NCI-H2107 (cell line): ENCODE data around the gene ADGRG3.
"Not testable (repeated sequence)": the region's sequence is repeated elsewhere in the genome, so short reads cannot be mapped to it uniquely, and the experiment has no call there.

Experiments used
- DNase-seq: peaks from one replicate; lab custom pipeline; 2025; lab: John Stamatoyannopoulos, UW

ADGRG3 gene

DNA sequence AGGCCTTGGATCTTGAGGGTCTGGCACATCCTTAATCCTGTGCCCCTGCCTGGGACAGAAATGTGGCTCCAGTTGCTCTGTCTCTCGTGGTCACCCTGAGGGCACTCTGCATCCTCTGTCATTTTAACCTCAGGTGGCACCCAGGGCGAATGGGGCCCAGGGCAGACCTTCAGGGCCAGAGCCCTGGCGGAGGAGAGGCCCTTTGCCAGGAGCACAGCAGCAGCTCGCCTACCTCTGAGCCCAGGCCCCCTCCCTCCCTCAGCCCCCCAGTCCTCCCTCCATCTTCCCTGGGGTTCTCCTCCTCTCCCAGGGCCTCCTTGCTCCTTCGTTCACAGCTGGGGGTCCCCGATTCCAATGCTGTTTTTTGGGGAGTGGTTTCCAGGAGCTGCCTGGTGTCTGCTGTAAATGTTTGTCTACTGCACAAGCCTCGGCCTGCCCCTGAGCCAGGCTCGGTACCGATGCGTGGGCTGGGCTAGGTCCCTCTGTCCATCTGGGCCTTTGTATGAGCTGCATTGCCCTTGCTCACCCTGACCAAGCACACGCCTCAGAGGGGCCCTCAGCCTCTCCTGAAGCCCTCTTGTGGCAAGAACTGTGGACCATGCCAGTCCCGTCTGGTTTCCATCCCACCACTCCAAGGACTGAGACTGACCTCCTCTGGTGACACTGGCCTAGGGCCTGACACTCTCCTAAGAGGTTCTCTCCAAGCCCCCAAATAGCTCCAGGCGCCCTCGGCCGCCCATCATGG lies 4.0 kb upstream of the ADGRG3 start:
- no peak for DNase-seq

DNA sequence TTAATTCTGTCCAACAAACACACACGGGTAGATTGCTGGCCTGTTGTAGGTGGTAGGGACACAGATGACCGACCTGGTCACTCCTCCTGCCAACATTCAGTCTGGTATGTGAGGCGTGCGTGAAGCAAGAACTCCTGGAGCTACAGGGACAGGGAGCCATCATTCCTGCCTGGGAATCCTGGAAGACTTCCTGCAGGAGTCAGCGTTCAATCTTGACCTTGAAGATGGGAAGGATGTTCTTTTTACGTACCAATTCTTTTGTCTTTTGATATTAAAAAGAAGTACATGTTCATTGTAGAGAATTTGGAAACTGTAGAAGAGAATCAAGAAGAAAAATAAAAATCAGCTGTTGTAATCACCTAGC lies 3.5 kb upstream of the ADGRG3 start:
- no peak for DNase-seq

DNA sequence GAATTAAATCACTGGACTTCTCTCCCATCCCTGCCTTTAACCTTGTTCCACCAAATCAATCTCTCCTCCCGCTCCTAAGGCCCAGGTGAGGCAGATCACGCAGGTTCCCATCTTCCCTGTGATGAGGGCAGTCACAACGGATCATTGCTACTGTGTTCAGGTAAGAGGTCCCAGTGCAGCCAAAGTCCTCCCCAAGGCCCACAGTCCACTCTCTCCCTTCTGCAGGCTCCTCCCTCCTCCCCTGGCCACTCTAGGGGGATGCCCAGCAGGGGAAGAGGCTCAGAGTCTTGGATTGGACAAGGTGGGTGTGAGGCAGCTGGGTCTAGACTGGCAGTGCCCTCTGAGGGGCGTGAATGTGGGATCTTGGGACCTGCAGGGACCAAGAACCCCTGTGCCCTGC lies 2.6 kb upstream of the ADGRG3 start:
- no peak for DNase-seq

DNA sequence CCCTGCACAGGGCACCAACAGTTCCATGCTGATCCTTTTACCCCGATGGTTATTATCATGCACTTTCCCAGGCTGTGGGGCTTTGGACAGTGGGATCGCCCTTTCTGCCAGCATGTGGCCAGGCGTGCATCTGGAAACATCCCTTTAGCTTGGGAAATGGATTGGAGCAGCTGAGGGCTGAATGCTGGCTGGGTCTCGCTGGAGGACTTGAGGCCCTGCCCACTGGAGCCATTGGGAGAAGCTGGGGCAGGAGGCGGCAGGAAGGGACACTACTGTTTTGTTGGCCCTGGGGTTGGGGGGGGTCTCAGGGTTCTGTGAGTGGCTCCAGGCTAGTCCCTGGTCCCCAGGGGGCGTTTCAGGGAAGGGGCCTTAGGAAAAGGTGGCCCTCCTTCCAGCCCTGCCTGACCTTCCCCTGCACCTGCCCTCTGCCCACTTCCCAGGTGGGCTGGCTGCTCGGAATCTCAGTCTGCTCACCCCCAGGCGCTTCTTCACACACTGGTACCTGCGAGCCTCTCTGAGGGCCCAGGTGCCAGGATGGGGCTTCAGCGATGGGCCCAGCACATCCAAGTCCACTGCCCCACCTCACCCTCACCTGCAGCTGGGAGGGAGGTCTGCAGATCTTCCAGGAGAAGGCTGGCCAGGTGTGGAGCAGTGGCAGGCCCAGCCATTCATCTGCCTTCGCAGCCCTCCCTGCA lies 1.6 kb upstream of the ADGRG3 start:
- no peak for DNase-seq

DNA sequence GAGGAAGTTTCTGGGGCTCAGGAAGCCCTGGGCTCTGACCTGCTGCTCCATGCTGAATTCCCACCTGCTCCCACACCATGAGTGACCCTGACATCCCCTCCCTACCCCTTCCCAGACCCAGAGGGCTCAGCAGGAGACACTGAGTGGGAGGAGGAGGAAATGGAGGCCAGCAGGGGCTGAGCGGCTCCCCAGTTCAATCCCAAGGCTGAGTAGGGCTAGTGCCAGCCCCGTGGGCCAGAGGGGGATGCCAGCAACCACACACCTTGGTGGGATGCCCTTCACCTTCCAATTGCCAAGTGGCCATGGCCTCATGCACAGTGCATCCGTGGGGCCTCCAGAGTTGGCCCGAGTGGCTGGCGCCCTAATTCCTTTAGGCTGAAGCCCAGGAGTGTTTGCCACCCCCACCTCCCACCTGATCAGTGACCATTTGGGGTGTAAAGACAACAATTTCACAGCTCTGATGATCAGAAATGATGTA lies 1.0 kb upstream of the ADGRG3 start:
- DNase-seq, result no peak

DNA sequence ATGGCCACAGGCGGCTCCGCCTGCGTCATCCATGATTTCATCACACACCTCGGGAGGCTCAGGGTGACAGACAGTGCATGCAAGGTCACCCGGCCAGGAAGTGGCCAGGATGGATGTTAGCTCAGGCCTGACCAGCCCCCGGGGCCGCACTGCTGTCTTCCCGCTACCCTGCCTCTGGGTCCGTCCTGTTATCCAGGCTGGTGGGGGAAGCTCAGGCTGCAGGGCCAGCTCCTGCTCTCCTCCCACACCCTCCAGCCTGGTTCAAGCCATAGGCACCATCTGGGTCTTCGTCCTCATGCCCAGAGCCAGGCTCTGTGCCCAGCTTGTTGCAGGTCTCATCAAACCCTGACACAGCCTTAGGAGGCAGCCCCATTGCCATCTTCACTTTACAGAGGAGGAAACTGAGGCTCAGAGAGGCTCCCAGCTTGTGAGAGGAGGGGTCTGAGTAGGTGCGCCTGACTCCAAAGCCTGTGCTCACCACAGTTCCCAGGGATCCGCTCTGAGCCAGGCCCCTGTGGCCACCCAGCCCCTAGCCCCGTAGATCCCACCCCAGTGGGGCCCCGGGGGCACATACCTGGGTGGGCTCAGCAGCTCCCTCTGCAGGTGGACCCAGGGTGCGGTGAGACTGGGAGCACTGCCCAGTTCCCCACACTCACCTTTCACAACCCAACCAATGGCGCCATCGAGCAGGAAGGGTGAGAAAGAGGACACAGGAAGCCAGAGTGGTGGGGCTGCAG lies 412 bp upstream of the ADGRG3 start:
- no peak for DNase-seq

DNA sequence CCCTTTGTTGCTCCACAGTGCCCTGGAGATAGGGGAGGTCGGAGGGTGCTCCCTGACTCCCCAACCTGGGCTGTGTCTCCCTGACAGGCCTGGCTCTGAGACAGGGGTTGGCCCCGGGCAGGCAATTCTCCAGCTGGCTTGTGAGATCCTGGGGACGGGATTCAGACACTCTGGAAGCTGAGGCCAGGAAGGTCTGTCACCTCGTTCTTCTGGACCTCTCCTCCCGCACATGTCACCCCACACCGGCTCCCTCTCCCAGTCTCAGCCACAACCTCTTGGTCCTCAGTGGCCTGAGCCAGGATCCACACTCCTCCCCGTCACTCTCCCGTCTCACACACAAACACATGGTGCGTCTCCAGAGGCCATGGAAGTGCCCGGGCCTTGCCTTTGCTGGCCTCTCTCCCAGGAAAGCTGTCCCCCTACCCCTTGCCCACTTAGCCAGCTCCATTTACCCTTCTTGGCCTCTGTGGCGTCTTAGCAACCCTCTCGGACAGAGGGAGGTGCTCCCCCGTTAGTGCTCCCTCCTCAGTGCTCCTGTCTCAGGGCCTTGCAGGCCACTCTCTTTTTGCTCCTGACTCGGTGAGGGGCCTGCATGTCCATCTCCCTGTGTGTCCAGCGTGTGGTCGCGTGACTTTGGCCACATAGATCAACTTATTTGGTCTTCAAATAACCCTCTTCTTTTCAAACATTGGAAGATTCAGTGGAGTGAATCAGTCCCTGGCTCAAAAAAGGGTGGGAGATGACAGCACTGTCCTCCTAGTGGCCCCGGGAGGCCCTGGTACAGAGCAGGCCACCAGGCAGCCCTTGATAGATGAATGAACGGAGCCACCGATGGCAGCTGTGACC lies 747 bp downstream of the ADGRG3 start:
- DNase-seq, result no peak

DNA sequence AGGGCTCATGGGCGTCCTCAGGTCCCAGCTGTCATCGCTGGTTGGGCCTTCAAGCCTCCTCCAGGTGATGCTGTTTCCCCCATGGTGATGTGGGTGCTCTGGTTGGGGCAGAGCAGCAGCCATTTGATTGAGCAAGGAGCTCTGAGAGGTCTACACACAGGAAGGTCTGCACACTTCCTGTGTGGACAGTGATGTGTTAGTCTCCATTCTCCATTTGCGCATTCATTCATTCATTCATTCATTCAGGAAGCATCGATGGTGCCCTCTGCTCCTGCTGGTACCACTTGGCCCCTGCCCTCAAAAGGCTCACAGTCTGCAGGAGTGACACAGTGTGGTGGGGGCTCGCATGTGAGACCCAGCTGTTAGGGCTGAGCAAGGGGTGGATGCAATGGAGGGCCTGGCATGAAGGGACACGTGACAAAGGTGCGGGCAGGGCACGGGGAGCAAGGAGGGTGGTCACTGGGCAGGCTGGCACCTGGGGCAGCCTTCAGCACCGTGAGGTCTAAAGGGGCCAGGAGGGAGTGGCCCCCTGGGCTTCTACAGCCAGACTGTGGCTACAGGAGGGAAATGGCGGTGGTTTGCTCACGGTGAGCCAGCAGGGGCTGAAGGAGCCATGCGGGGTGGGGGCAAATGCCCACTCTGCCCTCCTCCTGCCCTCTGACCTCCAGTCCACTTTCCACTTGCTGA lies 1.5 kb downstream of the ADGRG3 start:
- DNase-seq, result no peak

DNA sequence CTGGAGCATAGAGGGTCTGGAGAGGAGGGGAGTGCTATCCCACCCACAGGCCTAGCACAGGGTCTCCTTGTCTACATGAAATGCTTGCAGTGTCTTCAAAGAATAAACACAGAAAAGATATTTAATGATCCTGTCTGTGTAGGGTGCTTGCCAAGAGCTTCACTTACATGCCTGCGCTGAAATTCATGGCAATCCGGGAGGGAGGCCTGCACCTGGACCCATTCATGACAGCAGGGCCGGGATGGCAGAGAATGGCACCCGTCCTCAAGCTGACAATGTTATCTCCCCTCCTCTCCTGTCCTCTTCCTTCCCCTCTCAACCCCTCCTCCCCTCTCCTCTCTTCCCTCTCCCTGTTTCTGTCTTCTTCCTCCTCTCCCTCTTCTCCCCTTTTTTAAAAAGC lies 2.1 kb downstream of the ADGRG3 start:
- no peak for DNase-seq

DNA sequence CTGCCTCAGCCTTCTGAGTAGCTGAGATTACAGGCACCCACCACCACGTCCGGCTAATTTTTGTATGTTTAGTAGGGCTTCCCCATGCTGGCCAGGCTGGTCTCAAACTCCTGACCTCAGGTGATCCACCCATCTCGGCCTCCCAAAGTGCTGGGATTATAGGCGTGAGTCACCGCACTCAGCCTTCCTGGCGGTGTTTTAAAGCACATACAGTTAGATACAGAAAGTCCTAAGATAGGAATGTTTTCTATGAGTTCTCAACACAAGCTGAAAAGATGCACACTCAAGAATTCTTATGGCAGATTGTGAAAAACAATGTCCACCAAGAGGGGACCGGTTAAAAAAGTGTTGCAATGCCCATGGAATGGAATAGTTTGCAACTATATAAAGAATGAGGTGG lies 3.3 kb downstream of the ADGRG3 start:
- not testable (repeated sequence) for DNase-seq

DNA sequence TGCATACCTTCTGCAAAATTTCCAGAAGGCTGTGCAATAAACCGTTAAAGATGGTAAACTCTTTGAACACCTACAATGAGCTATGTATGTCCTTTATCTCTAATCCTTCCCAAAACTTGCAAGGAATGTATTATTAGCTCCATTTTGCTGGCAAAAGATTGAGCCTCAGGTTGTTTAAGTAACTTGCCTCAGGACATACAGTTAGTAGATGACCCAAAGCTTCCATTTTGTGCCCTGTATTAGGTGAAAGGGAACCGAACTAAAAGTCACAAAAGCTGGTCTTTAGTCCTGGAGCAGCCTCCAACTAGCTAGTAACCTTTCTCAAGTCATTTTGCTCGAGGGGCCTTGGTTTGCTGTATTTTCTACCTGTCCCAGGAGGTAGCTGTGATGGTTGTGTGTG lies 4.3 kb downstream of the ADGRG3 start:
- no peak for DNase-seq

DNA sequence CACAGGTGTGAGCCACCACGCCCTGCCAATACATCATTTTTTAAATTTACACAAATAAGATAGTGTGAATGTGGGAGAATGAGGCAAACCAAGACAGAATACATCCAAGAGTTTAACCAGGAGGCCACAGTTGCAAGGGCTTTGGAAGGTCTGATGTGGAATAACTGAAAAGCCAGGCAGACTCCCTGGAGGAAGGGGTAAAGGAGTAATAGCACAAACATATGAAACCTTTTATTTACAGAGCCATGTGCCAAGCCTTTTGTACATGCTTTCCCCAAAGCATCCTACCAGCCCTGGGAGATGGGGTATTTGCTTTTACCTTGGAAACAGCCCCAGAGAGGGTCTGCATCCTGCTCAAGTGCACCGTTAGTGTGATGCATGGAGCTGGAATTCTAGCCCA lies 4.7 kb downstream of the ADGRG3 start:
- no peak for DNase-seq

DNA sequence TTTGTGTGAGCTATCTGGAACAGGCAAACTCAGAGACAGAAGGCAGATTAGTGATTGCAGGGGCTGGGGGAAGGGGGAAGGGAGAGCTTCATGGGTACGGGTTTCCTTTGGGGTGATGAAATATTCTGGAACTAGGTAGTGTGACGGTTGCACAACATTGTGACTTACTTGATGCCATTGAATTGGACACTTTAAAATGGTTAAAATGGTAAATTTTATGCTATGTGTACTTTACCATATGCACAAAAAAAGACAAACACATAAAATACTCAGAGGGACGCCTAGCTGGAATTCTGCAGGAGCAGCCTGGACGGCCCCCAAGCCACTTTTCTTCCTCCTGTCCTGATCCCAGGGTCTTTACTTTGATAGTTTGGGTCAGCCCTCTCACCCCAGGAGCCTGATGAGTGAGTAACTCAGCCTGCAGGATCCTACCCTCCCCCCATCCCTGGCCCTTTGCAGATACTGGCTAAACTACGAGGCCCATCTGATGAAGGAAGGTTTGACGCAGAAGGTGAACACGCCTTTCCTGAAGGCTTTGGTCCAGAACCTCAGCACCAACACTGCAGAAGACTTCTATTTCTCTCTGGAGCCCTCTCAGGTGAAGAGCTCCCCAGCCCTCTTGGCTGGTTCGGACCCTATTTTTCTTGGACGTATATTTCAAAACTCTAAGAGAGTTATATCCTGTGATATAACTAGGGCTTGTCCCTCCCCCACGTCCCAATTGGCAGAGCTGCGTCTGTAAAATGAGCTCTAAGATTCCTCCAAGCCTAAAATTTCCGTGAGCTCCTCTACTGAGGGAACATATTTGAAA lies 7.8 kb downstream of the ADGRG3 start:
- DNase-seq, result no peak

DNA sequence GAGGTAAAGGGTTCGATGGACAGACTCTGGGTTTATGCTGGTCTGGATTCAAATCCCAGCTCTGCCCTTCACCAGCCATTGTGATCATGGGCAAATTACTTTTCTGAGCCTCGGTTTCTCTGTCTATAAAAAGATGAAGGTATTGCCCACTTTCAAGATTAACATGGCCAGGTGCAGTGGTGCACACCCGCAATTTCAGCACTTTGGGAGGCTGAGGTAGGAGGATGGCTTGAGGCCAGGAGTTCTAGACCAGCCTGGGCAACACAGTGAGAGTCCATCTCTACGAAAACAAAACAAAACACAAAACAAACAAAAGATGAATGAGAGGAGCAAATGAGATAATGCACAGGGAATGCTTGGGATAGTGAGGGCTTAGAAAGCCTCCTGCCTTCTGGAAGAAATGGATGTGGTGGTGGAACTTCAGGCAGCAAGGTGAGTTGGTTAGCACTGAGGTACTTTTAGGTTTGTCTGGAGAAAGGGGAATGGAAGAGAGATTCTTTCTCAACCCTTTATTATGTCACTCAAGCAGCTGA lies 8.5 kb downstream of the ADGRG3 start:
- DNase-seq, result no peak

DNA sequence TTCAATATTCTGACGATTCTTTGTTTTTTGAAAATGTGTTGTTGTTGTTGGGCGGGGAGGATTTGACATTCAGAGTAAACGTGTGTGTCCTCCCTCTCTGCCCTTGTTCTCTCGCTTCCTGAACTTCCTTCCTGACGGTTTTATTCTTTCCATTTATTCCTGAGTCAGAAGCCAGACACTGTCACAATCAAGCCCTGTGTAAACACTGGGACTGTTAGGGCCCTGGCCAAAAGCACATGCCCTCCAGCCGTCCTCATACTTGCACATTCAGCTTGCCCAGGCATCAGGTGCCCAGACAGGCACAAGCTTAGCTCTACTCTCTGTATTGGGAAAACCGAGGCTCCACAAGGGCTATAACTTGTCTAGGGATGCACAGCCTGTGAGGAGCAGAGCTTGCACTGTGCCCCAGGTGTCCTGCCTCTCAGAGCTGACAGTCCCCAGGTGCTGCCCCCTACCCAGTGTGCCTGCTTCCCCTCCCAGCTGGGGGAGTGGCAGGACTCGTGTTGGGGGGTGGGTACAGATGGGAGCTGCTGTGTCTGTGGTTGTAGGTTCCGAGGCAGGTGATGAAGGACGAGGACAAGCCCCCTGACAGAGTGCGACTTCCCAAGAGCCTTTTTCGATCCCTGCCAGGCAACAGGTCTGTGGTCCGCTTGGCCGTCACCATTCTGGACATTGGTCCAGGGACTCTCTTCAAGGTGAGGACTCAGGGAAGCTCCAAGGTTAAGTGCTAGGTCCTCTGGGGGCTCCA lies 9.7 kb downstream of the ADGRG3 start:
- DNase-seq, result no peak

DNA sequence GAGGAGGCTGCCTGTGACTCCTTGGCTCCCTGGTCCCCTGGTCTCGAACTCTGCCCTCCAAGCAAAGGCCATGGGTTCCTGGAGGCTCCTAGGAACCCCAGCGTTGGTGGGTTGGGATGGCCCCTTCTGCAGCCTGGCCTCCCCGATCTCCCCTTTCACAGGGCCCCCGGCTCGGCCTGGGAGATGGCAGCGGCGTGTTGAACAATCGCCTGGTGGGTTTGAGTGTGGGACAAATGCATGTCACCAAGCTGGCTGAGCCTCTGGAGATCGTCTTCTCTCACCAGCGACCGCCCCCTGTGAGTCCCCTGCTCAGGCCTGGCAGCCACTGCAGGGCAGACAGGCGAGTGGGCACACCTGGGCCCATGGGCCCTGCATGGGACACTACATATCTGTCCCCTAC lies 10.9 kb downstream of the ADGRG3 start:
- DNase-seq, result no peak

DNA sequence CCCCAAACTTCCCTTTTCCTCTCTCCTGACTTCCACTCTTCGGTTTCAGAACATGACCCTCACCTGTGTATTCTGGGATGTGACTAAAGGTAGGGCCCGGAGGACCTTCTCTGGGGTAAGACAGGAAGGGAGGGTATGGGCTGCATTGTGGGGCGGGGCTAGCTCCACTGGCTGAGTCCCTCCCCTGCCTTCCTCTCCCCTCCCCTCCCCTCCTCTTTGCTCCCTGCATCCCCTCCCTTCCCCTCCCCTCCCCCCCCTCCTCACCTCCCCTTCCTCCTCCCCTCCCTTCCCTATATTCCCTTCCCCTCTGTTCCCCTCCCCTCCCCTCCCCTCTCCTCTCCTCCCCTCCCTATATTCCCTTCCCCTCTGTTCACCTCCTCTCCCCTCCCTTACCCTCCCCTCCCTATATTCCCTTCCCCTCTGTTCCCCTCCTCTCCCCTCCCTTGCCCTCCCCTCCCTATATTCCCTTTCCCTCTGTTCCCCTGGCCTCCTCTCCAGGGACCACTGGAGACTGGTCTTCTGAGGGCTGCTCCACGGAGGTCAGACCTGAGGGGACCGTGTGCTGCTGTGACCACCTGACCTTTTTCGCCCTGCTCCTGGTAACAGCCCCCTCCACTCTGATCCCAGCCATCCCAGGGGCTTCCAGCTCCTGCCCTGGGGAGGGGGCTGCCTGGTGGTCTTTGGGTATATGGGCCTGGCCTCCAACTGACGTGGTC lies 11.8 kb downstream of the ADGRG3 start:
- DNase-seq, result no peak

DNA sequence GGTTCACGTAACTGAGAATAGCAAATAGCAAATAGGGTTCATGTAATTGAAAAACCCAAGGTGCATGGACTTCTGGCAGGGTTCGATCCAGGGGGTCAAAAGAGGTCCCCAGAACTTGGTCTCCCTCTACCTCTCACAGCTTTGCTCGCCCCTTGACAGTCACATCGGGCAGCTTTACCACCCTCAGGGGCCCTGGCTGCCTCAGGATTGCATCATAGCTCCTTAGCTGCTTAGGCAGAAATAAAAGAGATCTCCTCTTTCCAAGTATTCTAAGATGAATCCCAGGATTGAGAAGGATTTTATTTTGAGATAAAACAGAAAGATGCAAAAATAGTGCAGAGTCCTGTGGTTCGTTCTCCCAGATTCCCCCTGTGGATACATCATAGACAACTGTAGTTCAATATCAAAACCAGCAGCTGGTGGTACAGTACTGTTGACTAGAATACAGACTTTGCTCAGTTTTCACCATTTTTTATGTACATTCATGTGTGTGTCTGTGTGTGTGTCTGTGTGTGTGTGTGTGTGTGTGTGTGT lies 12.8 kb downstream of the ADGRG3 start:
- no peak for DNase-seq
